ENCODE measurements around the gene TNFAIP8L3. TPM values are rescaled to one million over a fixed set of nuclear protein-coding genes. Genes with fewer than 3 reads are reported as not detected.

The TNFAIP8L3 gene
- total and polyA plus RNA-seq, 4 donors, result 0.44 to 4.9 (median 1.3) TPM

DNA sequence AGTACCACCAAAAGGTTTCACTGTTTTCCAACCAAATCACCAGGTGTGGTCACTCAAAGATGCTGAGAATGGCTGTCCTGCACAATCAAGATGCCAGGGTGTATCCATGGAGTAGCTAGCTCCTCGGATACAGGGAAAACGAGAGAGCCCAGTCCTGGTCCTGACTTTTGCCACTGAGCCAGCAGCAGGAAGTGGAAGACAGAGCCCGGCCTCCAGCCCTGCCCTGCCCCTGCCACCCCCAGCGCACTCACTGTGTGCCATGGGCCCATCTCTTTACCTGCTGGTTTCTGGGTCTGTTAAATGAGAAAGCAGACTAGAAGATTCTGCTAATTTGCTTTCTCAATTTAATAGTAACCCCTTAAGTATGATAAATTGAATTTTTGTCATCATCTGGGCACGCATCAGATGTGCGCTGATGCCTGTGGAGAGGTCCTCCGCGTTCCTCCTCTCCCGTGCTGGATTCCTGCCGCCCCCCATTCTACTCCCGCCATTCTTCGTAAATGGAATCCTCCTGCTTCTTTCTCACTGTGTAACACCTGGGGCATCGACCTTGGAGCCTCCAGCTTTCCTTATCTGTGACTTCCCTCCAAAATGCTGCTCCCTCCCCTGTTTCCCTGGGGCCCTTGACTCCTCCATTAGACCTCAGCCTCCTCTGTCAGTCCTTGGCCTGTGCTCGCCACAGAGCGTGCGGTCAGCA lies 18.0 kb downstream of the TNFAIP8L3 start:
- 88% methylated on average over 16 of the region's 16 CpGs for WGBS
- no peak for DNase-seq (ENCODE audit: low spot score)
- H3K4me3 ChIP-seq (ENCODE audit: low read depth in 1 of 3, low read length in 3 of 3), result no peak overlapping the region

More for the DNA sequence above, 18.0 kb downstream of the TNFAIP8L3 start:
- H3K27ac ChIP-seq (ENCODE audit: low read depth in 1 of 2, low read length in 2 of 2), result no peak overlapping the region
- H3K9me3 ChIP-seq (ENCODE audit: control insufficient read depth in 4 of 4, low read length in 3 of 4), result no peaks in the 10 kb centered on the region
- H3K36me3 ChIP-seq (ENCODE audit: control insufficient read depth in 4 of 4, insufficient read depth in 3 of 4, low read depth in 1 of 4, low read length in 3 of 4), result no peaks in the 10 kb centered on the region
- no peaks in the 10 kb centered on the region for H3K27me3 ChIP-seq (ENCODE audit: control insufficient read depth in 4 of 4, insufficient read depth in 4 of 4, low read length in 3 of 4)
- no peak for TF ChIP-seq EGR1 (IDR thresholded peaks at IDR 0.05; ENCODE audit: low read depth in 2 of 2)
- TF ChIP-seq FOXA1 (IDR thresholded peaks at IDR 0.05), result no peak
- TF ChIP-seq, protein P1, sequence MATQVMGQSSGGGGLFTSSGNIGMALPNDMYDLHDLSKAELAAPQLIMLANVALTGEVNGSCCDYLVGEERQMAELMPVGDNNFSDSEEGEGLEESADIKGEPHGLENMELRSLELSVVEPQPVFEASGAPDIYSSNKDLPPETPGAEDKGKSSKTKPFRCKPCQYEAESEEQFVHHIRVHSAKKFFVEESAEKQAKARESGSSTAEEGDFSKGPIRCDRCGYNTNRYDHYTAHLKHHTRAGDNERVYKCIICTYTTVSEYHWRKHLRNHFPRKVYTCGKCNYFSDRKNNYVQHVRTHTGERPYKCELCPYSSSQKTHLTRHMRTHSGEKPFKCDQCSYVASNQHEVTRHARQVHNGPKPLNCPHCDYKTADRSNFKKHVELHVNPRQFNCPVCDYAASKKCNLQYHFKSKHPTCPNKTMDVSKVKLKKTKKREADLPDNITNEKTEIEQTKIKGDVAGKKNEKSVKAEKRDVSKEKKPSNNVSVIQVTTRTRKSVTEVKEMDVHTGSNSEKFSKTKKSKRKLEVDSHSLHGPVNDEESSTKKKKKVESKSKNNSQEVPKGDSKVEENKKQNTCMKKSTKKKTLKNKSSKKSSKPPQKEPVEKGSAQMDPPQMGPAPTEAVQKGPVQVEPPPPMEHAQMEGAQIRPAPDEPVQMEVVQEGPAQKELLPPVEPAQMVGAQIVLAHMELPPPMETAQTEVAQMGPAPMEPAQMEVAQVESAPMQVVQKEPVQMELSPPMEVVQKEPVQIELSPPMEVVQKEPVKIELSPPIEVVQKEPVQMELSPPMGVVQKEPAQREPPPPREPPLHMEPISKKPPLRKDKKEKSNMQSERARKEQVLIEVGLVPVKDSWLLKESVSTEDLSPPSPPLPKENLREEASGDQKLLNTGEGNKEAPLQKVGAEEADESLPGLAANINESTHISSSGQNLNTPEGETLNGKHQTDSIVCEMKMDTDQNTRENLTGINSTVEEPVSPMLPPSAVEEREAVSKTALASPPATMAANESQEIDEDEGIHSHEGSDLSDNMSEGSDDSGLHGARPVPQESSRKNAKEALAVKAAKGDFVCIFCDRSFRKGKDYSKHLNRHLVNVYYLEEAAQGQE (IDR thresholded peaks at IDR 0.05), result no peak
- TF ChIP-seq SP1 (IDR thresholded peaks at IDR 0.05), result no peak
- TF ChIP-seq, protein P2, sequence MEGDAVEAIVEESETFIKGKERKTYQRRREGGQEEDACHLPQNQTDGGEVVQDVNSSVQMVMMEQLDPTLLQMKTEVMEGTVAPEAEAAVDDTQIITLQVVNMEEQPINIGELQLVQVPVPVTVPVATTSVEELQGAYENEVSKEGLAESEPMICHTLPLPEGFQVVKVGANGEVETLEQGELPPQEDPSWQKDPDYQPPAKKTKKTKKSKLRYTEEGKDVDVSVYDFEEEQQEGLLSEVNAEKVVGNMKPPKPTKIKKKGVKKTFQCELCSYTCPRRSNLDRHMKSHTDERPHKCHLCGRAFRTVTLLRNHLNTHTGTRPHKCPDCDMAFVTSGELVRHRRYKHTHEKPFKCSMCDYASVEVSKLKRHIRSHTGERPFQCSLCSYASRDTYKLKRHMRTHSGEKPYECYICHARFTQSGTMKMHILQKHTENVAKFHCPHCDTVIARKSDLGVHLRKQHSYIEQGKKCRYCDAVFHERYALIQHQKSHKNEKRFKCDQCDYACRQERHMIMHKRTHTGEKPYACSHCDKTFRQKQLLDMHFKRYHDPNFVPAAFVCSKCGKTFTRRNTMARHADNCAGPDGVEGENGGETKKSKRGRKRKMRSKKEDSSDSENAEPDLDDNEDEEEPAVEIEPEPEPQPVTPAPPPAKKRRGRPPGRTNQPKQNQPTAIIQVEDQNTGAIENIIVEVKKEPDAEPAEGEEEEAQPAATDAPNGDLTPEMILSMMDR (IDR thresholded peaks at IDR 0.05; ENCODE audit: low read depth, low read length, missing input control), result no peak
- TF ChIP-seq, protein P3, sequence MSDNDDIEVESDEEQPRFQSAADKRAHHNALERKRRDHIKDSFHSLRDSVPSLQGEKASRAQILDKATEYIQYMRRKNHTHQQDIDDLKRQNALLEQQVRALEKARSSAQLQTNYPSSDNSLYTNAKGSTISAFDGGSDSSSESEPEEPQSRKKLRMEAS (IDR thresholded peaks at IDR 0.05), result no peak
- TF ChIP-seq JUND (IDR thresholded peaks at IDR 0.05), result no peak
- TF ChIP-seq RXRA (IDR thresholded peaks at IDR 0.05), result no peak
- no peak for TF ChIP-seq TAF1 (conservative IDR thresholded peaks at IDR 0.05)
- TF ChIP-seq, protein P4, sequence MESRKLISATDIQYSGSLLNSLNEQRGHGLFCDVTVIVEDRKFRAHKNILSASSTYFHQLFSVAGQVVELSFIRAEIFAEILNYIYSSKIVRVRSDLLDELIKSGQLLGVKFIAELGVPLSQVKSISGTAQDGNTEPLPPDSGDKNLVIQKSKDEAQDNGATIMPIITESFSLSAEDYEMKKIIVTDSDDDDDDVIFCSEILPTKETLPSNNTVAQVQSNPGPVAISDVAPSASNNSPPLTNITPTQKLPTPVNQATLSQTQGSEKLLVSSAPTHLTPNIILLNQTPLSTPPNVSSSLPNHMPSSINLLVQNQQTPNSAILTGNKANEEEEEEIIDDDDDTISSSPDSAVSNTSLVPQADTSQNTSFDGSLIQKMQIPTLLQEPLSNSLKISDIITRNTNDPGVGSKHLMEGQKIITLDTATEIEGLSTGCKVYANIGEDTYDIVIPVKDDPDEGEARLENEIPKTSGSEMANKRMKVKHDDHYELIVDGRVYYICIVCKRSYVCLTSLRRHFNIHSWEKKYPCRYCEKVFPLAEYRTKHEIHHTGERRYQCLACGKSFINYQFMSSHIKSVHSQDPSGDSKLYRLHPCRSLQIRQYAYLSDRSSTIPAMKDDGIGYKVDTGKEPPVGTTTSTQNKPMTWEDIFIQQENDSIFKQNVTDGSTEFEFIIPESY (IDR thresholded peaks at IDR 0.05), result no peak
- no peak for TF ChIP-seq YY1 (IDR thresholded peaks at IDR 0.05)
- TF ChIP-seq NR2F2 (IDR thresholded peaks at IDR 0.05), result no peak
- TF ChIP-seq HNF4A (conservative IDR thresholded peaks at IDR 0.05), result no peak
- TF ChIP-seq RAD21 (IDR thresholded peaks at IDR 0.05), result no peak
- no peak for TF ChIP-seq GABPA (IDR thresholded peaks at IDR 0.05 in 1 of 2, conservative IDR thresholded peaks at IDR 0.05 in 1 of 2)
- TF ChIP-seq, protein P5, sequence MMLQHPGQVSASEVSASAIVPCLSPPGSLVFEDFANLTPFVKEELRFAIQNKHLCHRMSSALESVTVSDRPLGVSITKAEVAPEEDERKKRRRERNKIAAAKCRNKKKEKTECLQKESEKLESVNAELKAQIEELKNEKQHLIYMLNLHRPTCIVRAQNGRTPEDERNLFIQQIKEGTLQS (IDR thresholded peaks at IDR 0.05), result no peak
- H3K4me1 ChIP-seq (ENCODE audit: control insufficient read depth in 4 of 4, insufficient read depth in 4 of 4, low read length in 3 of 4), result no peaks in the 10 kb centered on the region
- no peak overlapping the region for H3K9ac ChIP-seq (ENCODE audit: low read depth in 1 of 2, low read length in 2 of 2)

Data from liver (tissue), 9 donors.